DND-41 (cell line): ENCODE data around the gene CAD.
"Not testable (repeated sequence)": the region's sequence is repeated elsewhere in the genome, so short reads cannot be mapped to it uniquely, and the experiment has no call there.

ENCODE experiments used
- ATAC-seq: fragments of 200-7000 bp; cut with Tn5 transposase; 3 replicates; pipeline ENCODE4 v1.9.1; 2021; ENCODE audit warnings: low read depth; ENCODE audit not compliant: insufficient read depth
- DNase-seq: peaks from one replicate; pipeline ENCODE4 v3.0.0-alpha.2; 2020
- H2AFZ ChIP-seq: 2 replicates; pipeline ENCODE4 v1.6.0; 2012; ENCODE audit warnings: low read depth, low read length
- H3K27ac ChIP-seq: 2 replicates; pipeline ENCODE4 v1.5.1; 2012; ENCODE audit warnings: low read length, inconsistent platforms
- H3K27me3 ChIP-seq: fragments of 200-600 bp; sonication (generic); 2 replicates; pipeline ENCODE4 v1.6.0; 2012; ENCODE audit warnings: low read length, mild to moderate bottlenecking, inconsistent platforms; ENCODE audit not compliant: insufficient read depth, poor library complexity
- H3K36me3 ChIP-seq: 2 replicates; pipeline ENCODE4 v1.5.1; 2012; ENCODE audit warnings: low read length, inconsistent platforms; ENCODE audit not compliant: insufficient read depth
- H3K4me1 ChIP-seq: 2 replicates; pipeline ENCODE4 v1.5.1; 2012; ENCODE audit warnings: mild to moderate bottlenecking, low read length; ENCODE audit not compliant: insufficient read depth
- H3K4me2 ChIP-seq: 2 replicates; pipeline ENCODE4 v1.6.0; 2012; ENCODE audit warnings: mild to moderate bottlenecking, moderate library complexity, low read length, inconsistent platforms; ENCODE audit not compliant: insufficient read depth
- H3K4me3 ChIP-seq, 2 experiments: fragments of 200-600 bp in 1 of 2; shearing (Covaris generic) in 1 of 2; 2 replicates each; pipeline ENCODE4 v1.5.1; 2012 to 2016; ENCODE audit warnings: inconsistent platforms in 2 of 2, low read length in 2 of 2, mild to moderate bottlenecking in 2 of 2, low read depth in 1 of 2, moderate library complexity in 1 of 2
- H3K79me2 ChIP-seq: 2 replicates; pipeline ENCODE4 v1.6.0; 2012; ENCODE audit warnings: low read length, inconsistent platforms; ENCODE audit not compliant: insufficient read depth
- H3K9ac ChIP-seq: 2 replicates; pipeline ENCODE4 v1.6.0; 2012; ENCODE audit warnings: low read depth, mild to moderate bottlenecking, inconsistent platforms, low read length, moderate library complexity
- H3K9me3 ChIP-seq: 2 replicates; pipeline ENCODE4 v1.5.1; 2012; ENCODE audit warnings: low read length, moderate library complexity, mild to moderate bottlenecking, inconsistent platforms; ENCODE audit not compliant: insufficient read depth, severe bottlenecking
- H4K20me1 ChIP-seq: 2 replicates; pipeline ENCODE4 v1.6.0; 2012; ENCODE audit warnings: low read length; ENCODE audit not compliant: insufficient read depth
- EZH2 ChIP-seq: IDR thresholded peaks from 3 replicates; pipeline ENCODE4 v1.6.1; 2012; ENCODE audit warnings: borderline replicate concordance, low read depth, mild to moderate bottlenecking, moderate library complexity, low read length, inconsistent platforms; ENCODE audit not compliant: severe bottlenecking
- TF ChIP-seq, protein P1 (sequence below): IDR thresholded peaks from 2 replicates; pipeline ENCODE4 v1.5.1; 2012; ENCODE audit warnings: borderline replicate concordance, low read length, moderate library complexity, mild to moderate bottlenecking; ENCODE audit not compliant: poor library complexity, severe bottlenecking; ENCODE audit errors: extremely low read depth

CAD gene

DNA sequence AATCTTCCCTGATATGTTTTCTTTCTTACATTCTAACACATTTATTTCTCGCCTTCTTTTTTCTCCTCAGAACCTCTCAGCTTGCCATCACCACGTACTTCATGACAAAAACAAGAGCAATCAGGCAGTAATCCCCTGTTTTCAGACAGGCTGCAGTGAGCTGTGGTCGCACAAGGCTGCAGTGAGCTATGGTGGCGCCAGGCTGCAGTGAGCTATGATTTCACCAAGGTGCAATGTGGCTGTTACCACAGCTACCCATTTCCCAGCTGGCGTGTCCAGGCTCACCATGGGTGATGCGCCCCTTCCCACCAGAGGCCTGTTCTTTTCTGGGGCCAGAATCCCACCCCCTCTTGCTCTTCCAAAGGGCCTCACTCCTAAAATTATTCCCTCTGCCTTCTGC, 42.5 kb upstream of the CAD start:
- no peaks in the 10 kb centered on the region for H3K9me3 ChIP-seq
- no peaks in the 10 kb centered on the region for H4K20me1 ChIP-seq
- H3K4me3 ChIP-seq = no peak overlapping the region
- no peak overlapping the region for H3K27ac ChIP-seq
- no peak for ATAC-seq
- peaks cover 4% of the 10 kb centered on the region for H3K4me1 ChIP-seq
- peaks cover 32% of the 10 kb centered on the region for H3K27me3 ChIP-seq
- H3K9ac ChIP-seq = no peak overlapping the region
- no peak for DNase-seq
- TF ChIP-seq EZH2 = no peak
- TF ChIP-seq, protein P1, sequence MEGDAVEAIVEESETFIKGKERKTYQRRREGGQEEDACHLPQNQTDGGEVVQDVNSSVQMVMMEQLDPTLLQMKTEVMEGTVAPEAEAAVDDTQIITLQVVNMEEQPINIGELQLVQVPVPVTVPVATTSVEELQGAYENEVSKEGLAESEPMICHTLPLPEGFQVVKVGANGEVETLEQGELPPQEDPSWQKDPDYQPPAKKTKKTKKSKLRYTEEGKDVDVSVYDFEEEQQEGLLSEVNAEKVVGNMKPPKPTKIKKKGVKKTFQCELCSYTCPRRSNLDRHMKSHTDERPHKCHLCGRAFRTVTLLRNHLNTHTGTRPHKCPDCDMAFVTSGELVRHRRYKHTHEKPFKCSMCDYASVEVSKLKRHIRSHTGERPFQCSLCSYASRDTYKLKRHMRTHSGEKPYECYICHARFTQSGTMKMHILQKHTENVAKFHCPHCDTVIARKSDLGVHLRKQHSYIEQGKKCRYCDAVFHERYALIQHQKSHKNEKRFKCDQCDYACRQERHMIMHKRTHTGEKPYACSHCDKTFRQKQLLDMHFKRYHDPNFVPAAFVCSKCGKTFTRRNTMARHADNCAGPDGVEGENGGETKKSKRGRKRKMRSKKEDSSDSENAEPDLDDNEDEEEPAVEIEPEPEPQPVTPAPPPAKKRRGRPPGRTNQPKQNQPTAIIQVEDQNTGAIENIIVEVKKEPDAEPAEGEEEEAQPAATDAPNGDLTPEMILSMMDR = no peak
- no peak overlapping the region for H3K4me2 ChIP-seq
- H3K36me3 ChIP-seq = no peaks in the 10 kb centered on the region
- H3K79me2 ChIP-seq = no peaks in the 10 kb centered on the region
- H2AFZ ChIP-seq = no peak overlapping the region

DNA sequence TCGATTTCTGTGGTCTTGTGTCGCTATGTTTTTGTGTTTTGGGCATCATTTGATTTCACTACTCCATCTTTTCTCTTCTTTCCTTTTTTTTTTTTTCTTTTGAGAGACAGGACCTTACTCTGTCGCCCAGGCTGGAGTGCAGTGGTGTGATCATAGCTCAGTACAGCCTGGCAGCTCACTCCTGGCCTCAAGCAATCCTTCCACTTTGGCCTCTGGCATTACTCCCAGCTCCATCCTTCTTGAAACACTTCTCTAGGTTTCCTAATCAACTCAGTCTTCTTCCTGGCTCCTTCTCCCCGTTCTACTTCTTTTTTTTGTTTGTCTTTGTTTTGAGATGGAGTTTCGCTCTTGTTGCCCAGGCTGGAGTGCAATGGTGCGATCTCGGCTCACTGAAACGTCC, 41.8 kb upstream of the CAD start:
- Histone ChIP-seq H3K9ac (no peak overlapping the region), H3K27me3 (peaks cover 28% of the 10 kb centered on the region), H3K4me2 (no peak overlapping the region), H4K20me1 (no peaks in the 10 kb centered on the region), H2AFZ (no peak overlapping the region), H3K4me1 (no peaks in the 10 kb centered on the region), H3K36me3 (no peaks in the 10 kb centered on the region), H3K4me3 (no peak overlapping the region), H3K79me2 (no peaks in the 10 kb centered on the region), H3K9me3 (no peaks in the 10 kb centered on the region), H3K27ac (no peak overlapping the region)
- ATAC-seq (no peak), DNase-seq (no peak)
- TF ChIP-seq, protein P1 = no peak
- TF ChIP-seq EZH2 = no peak

DNA sequence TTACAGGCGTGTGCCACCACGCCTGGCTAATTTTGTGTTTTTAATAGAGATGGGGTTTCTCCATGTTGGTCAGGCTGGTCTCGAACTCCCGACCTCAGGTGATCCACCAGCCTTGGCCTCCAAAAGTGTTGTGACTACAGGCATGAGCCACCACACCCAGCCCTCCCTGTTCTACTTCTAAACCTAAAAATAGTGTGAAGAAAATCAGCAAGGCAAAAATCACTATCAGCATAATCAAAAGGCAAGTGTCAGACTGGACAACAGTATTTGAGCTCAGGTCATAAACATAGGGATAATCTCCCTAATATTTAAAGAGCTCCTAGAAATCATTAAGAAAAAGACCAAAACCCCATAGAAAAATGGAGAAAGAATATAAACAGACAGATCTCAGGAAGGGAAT, 41.4 kb upstream of the CAD start:
- H3K27me3 ChIP-seq = peaks cover 25% of the 10 kb centered on the region
- H3K9ac ChIP-seq, H4K20me1 ChIP-seq, H3K9me3 ChIP-seq, H2AFZ ChIP-seq, ATAC-seq, H3K27ac ChIP-seq, H3K36me3 ChIP-seq, H3K4me2 ChIP-seq, H3K4me1 ChIP-seq, H3K4me3 ChIP-seq, H3K79me2 ChIP-seq, DNase-seq: not testable (repeated sequence)

DNA sequence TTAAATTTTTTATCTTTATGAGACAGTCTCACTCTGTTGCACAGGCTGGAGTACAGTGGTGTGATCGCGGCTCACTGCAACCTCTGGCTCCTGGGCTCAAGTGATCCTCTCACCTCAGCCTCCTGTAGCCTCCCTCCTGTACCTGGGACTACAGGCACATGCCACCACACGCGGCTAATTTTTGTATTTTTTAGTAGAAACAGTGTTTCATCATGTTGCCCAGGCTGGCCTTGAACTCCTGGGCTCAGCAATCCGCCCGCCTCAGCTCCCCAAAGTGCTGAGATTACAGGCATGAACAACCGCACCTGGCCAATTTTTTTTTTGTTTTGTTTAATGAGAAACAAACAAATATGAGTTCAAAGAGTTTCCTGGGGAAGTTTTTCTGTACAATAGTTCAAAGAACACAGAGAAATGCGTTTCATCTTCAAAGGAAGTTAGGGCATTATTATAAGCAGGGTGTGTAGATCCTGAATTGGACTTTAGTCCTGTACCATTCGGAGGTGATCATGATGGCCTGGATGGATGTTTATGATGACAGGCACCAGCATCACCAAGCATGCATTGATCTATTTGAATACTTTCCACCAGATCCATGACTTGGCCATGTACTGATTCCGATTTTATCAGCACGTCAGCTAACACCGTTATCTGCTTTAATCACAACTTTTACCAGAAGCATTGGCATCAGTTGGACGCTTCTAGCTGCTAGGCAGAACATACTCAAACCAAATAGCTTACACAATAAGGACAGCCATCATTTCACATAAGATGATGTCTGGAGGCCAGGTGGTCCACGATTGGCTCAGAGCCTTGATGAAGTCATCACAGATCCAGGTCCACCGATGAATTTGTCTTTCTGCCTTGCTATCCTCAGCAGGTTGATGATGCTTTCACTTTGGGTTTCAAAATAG, 39.5 kb upstream of the CAD start:
- Histone ChIP-seq H3K4me3 (no peak overlapping the region), H3K9ac (no peak overlapping the region), H3K79me2 (no peaks in the 10 kb centered on the region), H3K36me3 (no peaks in the 10 kb centered on the region), H3K4me2 (no peak overlapping the region), H3K27me3 (peaks cover 25% of the 10 kb centered on the region), H3K27ac (no peak overlapping the region), H2AFZ (no peak overlapping the region), H3K4me1 (no peaks in the 10 kb centered on the region), H4K20me1 (no peaks in the 10 kb centered on the region), H3K9me3 (no peaks in the 10 kb centered on the region)
- TF ChIP-seq EZH2 = no peak
- TF ChIP-seq, protein P1 = no peak
- DNase-seq = no peak
- ATAC-seq = no peak
